Prostate gland (tissue), 2 donors: ENCODE data around the gene OPN1SW. TPM values are rescaled to one million over a fixed set of nuclear protein-coding genes. Genes with fewer than 3 reads are reported as not detected.

Experiments used
- DNase-seq: peaks from one replicate; pipeline ENCODE4 v3.0.0-alpha.2; 2019; ENCODE audit warnings: low spot score
- H3K27ac ChIP-seq, 2 donors: fragments of 200-600 bp; sonication (generic); 2 replicates each; pipeline ENCODE4 v1.5.1; 2017 to 2019
- H3K27me3 ChIP-seq: fragments of 200-600 bp; sonication (generic); replicated peaks from 2 replicates; pipeline ENCODE4 v1.5.1; 2019; ENCODE audit not compliant: insufficient read depth
- H3K36me3 ChIP-seq, 2 donors: fragments of 200-600 bp; sonication (generic); 1 replicate in 1 of 2; 2 replicates in 1 of 2; pipeline versions ENCODE4 v1.5.1 to v1.8.1; 2017 to 2019
- H3K4me1 ChIP-seq: fragments of 200-600 bp; sonication (generic); replicated peaks from 2 replicates; pipeline ENCODE4 v1.5.1; 2019
- H3K4me3 ChIP-seq, 2 donors: fragments of 200-600 bp; sonication (generic); 2 replicates each; pipeline ENCODE4 v1.5.1; 2017 to 2019
- H3K9me3 ChIP-seq: fragments of 200-600 bp; sonication (generic); 2 replicates; pipeline ENCODE4 v1.5.1; 2017
- CTCF ChIP-seq, 4 experiments: fragments of 200-600 bp in 2 of 4; fragments of 450-650 bp in 2 of 4; sonication (generic) in 2 of 4; IDR thresholded peaks; 1 replicate in 3 of 4; 2 replicates in 1 of 4; pipeline ENCODE4 v1.5.1; 2016 to 2019; ENCODE audit warnings: antibody characterized with exemption in 4 of 4, mild to moderate bottlenecking in 2 of 4, moderate library complexity in 2 of 4
- POLR2A ChIP-seq: fragments of 450-650 bp; IDR thresholded peaks from one replicate; pipeline ENCODE4 v1.6.1; 2016; ENCODE audit warnings: antibody characterized with exemption, mild to moderate bottlenecking
- POLR2AphosphoS5 ChIP-seq: sonication (generic); formaldehyde crosslinking; IDR thresholded peaks from one replicate; pipeline ENCODE4 v1.6.1; 2017; ENCODE audit warnings: antibody characterized with exemption
- WGBS: methylation state at CpG from one replicate; pipeline ENCODE4 v1.1.5; 2018; 5-methylcytosine and 5-hydroxymethylcytosine counted together
- intact Hi-C: fragments of 100-400 bp; cut with DNase I; formaldehyde crosslinking; loops from one replicate; pipeline ENCODE4 v1.14.2; 2022
- total RNA-seq, 2 donors: library from RNA; depleted of rRNA; stranded (reverse); fragments of >200 nt; gene quantifications; one replicate each; pipeline ENCODE4 v1.1.0, GENCODE V29; 2016

The OPN1SW gene
- total RNA-seq, 2 donors from 2014 or later, result not detected

GRCh38 chr7:128757203-128757602 lies 18.4 kb downstream of the OPN1SW start:
- Histone ChIP-seq H3K27ac (peak overlapping the region; percentile 55 to 70), H3K4me3 (no peak overlapping the region), H3K4me1 (no peaks in the 10 kb centered on the region), H3K36me3 (peaks cover 0 to 9% of the 10 kb centered on the region in 2 donors), H3K9me3 (no peaks in the 10 kb centered on the region), H3K27me3 (no peaks in the 10 kb centered on the region)
- intact Hi-C loops, result loop anchor here (2.0 to 5.0 kb wide), 2 partner anchors 35 to 74 kb away; partner anchors contain the start of genes CCDC136 and FLNC
- DNase-seq, result no peak
- WGBS, result 43% methylated on average over 2 of the region's 2 CpGs
- TF ChIP-seq POLR2AphosphoS5, result peak; percentile 22
- no peak for TF ChIP-seq CTCF (IDR thresholded peaks at IDR 0.05)

DNA sequence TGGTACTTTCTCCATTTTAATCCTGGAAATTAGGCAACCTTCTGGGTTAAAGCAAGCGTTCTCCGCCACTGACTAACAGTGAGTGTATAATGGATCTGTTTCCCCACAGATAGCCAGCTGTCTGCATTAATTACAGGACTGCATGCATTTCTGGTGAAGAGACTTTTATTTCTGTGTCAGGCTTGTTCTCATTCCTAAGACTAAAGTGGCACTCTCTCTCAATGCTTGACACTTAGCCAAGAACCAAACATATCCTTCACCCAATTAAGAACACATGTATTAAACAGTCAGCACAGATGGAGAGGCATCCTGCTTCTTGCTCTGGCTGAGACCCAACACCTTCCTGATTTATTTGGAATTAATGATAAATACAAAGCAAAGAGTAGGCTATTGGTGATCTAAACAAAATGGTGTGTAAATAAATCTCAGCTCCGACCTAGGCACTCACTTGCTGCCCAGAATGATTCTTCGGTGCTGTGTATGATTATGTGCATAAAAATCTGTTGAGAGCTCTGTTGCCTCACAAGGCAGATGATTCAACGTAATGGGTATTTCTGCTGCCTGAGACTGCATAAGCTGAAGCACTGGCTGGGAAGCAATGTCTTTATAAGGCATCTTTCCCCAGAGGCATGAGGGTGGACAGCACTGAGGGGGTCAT lies 19.6 kb downstream of the OPN1SW start:
- H3K4me3 ChIP-seq, result no peak overlapping the region
- H3K36me3 ChIP-seq, result peaks cover 0 to 9% of the 10 kb centered on the region in 2 donors
- H3K27me3 ChIP-seq, result no peaks in the 10 kb centered on the region
- TF ChIP-seq POLR2AphosphoS5 (peak; percentile 50), CTCF (IDR thresholded peaks at IDR 0.05) (no peak)
- peak overlapping the region; percentile 9 to 47 for H3K27ac ChIP-seq
- H3K9me3 ChIP-seq, result no peaks in the 10 kb centered on the region
- no peak for DNase-seq
- no peaks in the 10 kb centered on the region for H3K4me1 ChIP-seq
- 66% methylated on average over 5 of the region's 5 CpGs for WGBS
- intact Hi-C loops, result loop anchor here (2.0 to 5.0 kb wide), 2 partner anchors 36 to 75 kb away; partner anchors contain the start of genes CCDC136 and FLNC

GRCh38 chr7:128755075-128755818 lies 20.3 kb downstream of the OPN1SW start:
- Histone ChIP-seq H3K27ac (peak overlapping the region; percentile 9 to 50), H3K4me1 (no peaks in the 10 kb centered on the region), H3K9me3 (no peaks in the 10 kb centered on the region), H3K4me3 (no peak overlapping the region), H3K27me3 (no peaks in the 10 kb centered on the region), H3K36me3 (peaks cover 0 to 9% of the 10 kb centered on the region in 2 donors)
- no peak for TF ChIP-seq CTCF (IDR thresholded peaks at IDR 0.05)
- TF ChIP-seq POLR2A, result no peak
- no peak for TF ChIP-seq POLR2AphosphoS5
- DNase-seq, result no peak
- 84% methylated on average over 2 of the region's 2 CpGs for WGBS
- intact Hi-C loops, result loop anchor here (5.0 kb wide), 1 partner anchor 37 kb away; the partner anchor contains the start of gene CCDC136

DNA sequence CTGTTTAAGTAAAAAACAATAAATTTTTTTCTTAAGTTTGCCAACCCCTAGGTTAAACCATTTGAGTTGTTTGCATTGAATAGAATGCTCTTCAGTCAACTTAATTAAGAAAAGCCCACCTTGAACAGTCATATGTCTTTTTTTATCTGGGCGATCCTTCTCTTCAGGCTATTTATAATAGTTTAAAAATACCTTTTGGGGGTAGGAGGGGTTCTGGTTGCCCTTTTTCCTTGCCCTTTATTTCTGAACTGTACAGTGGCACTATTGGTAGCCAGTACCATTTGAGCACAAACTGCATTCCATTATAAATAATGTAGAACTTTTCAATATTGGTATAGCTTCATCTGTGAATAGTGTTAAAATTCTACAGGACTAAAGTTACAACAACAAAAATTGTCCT lies 23.3 kb downstream of the OPN1SW start:
- Histone ChIP-seq H3K9me3 (no peaks in the 10 kb centered on the region), H3K4me1 (peaks cover 2% of the 10 kb centered on the region), H3K36me3 (no peaks in the 10 kb centered on the region), H3K4me3 (no peak overlapping the region), H3K27ac (no peak overlapping the region), H3K27me3 (no peaks in the 10 kb centered on the region)
- intact Hi-C loops, result no loop called here
- TF ChIP-seq POLR2AphosphoS5 (no peak), CTCF (IDR thresholded peaks at IDR 0.05) (no peak), POLR2A (no peak)
- no peak for DNase-seq
- WGBS, result 69% methylated on average over 1 of the region's 1 CpG
